GM12878 (cell line): ENCODE data around the gene TBXAS1. TPM values are rescaled to one million over a fixed set of nuclear protein-coding genes. Genes with fewer than 3 reads are reported as not detected.

Source experiments
- ATAC-seq: fragments of 200-7000 bp; cut with Tn5 transposase; 3 replicates; pipeline ENCODE4 v1.9.1; 2020; ENCODE audit warnings: mild to moderate bottlenecking, moderate library complexity
- BruUV-seq: library from RNA; stranded (reverse); fragments of 400-500 nt; replicated peaks from 2 replicates; lab custom pipeline; 2021; lab: Mats Ljungman, UMichigan
- CTCF ChIA-PET: fragments of 300-600 bp; sonication (Branson Sonifier 250); formaldehyde crosslinking; extraction: SDS; loops from one replicate; lab custom pipeline; 2021; ENCODE audit warnings: inconsistent platforms; lab: Yijun Ruan, JAX
- POLR2A ChIA-PET: fragments of 350-600 bp; formaldehyde crosslinking; extraction: SDS; loops from one replicate; lab custom pipeline; 2021; ENCODE audit warnings: inconsistent platforms; lab: Charles Lee
- RAD21 ChIA-PET: fragments of 300-600 bp; sonication (Branson Sonifier 250); formaldehyde crosslinking; loops from one replicate; lab custom pipeline; 2023; ENCODE audit warnings: antibody characterized with exemption; ENCODE audit not compliant: unreplicated experiment; lab: Charles Lee
- SMC1A ChIA-PET: fragments of 300-600 bp; sonication (Branson Sonifier 250); formaldehyde crosslinking; loops from one replicate; lab custom pipeline; 2023; ENCODE audit not compliant: unreplicated experiment, uncharacterized antibody; lab: Charles Lee
- DNase-seq: peaks from one replicate; pipeline ENCODE4 v3.0.0-alpha.2; 2011; ENCODE audit warnings: low read depth, low spot score
- FAIRE-seq: peaks from 3 replicates; lab custom pipeline; 2011; peaks lifted over from hg19 to GRCh38; lab: Jason Lieb, UNC
- H2AFZ ChIP-seq: 2 replicates; pipeline ENCODE4 v1.6.0; 2011; ENCODE audit warnings: low read depth, low read length, control low read depth; ENCODE audit not compliant: control insufficient read depth
- H3K27ac ChIP-seq: 2 replicates; pipeline ENCODE4 v1.5.1; 2011; ENCODE audit warnings: control low read depth; ENCODE audit not compliant: control insufficient read depth, insufficient read depth
- H3K27me3 ChIP-seq, 2 experiments: replicated peaks in 1 of 2; 2 replicates each; pipeline versions ENCODE4 v1.6.0 to v1.6.1; 2011; ENCODE audit warnings: low read length in 1 of 2; ENCODE audit not compliant: control insufficient read depth in 2 of 2, insufficient read depth in 2 of 2
- H3K36me3 ChIP-seq, 2 experiments: 2 replicates each; pipeline ENCODE4 v1.5.1; 2011; ENCODE audit warnings: low read length in 1 of 2; ENCODE audit not compliant: control insufficient read depth in 2 of 2, insufficient read depth in 2 of 2
- H3K4me1 ChIP-seq: 2 replicates; pipeline ENCODE4 v1.6.1; 2011; ENCODE audit warnings: mild to moderate bottlenecking, low read length, moderate library complexity, mixed read lengths; ENCODE audit not compliant: control insufficient read depth, insufficient read depth
- H3K4me2 ChIP-seq: 2 replicates; pipeline ENCODE4 v1.6.0; 2011; ENCODE audit warnings: control low read depth; ENCODE audit not compliant: control insufficient read depth, insufficient read depth
- H3K4me3 ChIP-seq: fragments of 200-600 bp; sonication (generic); 2 replicates; pipeline ENCODE4 v1.5.1; 2016
- H3K79me2 ChIP-seq: 2 replicates; pipeline ENCODE4 v1.6.0; 2011; ENCODE audit warnings: low read length; ENCODE audit not compliant: control insufficient read depth, insufficient read depth
- H3K9ac ChIP-seq: 2 replicates; pipeline ENCODE4 v1.8.0; 2011; ENCODE audit warnings: low read length, control low read depth, mixed read lengths; ENCODE audit not compliant: control insufficient read depth, insufficient read depth
- H3K9me3 ChIP-seq: replicated peaks from 3 replicates; pipeline ENCODE4 v1.5.1; 2011; ENCODE audit warnings: mild to moderate bottlenecking, low read length; ENCODE audit not compliant: control insufficient read depth, insufficient read depth
- H4K20me1 ChIP-seq: 2 replicates; pipeline ENCODE4 v1.6.0; 2011; ENCODE audit not compliant: control insufficient read depth, insufficient read depth
- BCL11A ChIP-seq: IDR thresholded peaks from 2 replicates; pipeline ENCODE4 v1.6.1; 2011; ENCODE audit warnings: low read depth, low read length
- CREB1 ChIP-seq: IDR thresholded peaks from 2 replicates; pipeline ENCODE4 v1.6.1; 2012; ENCODE audit warnings: low read depth, mild to moderate bottlenecking, inconsistent platforms
- POLR2AphosphoS5 ChIP-seq: IDR thresholded peaks from 2 replicates; pipeline ENCODE4 v1.6.1; 2011; ENCODE audit warnings: mild to moderate bottlenecking, low read length, inconsistent platforms
- POU2F2 ChIP-seq: IDR thresholded peaks from 3 replicates; pipeline ENCODE4 v1.6.1; 2011; ENCODE audit warnings: low read depth, mild to moderate bottlenecking, low read length, borderline replicate concordance
- STAT1 ChIP-seq: fragments of 450-650 bp; conservative IDR thresholded peaks from 2 replicates; pipeline ENCODE4 v1.6.1; 2014; ENCODE audit warnings: antibody characterized with exemption, mild to moderate bottlenecking
- TARDBP ChIP-seq: IDR thresholded peaks from 2 replicates; pipeline ENCODE4 v1.6.1; 2016; ENCODE audit warnings: borderline replicate concordance
- TCF3 ChIP-seq: IDR thresholded peaks from 2 replicates; pipeline ENCODE4 v1.6.1; 2012; ENCODE audit warnings: low read depth, mild to moderate bottlenecking, low read length, borderline replicate concordance; ENCODE audit not compliant: insufficient read depth
- WGBS: methylation state at CpG from one replicate; pipeline ENCODE4 v1.1.6; 2016; ENCODE audit warnings: low lambda C conversion rate; ENCODE audit not compliant: insufficient replicate concordance, insufficient coverage; ENCODE audit errors: missing lambda C conversion rate; 5-methylcytosine and 5-hydroxymethylcytosine counted together
- in situ Hi-C: fragments of 300-500 bp; cut with MboI; formaldehyde crosslinking; loops from 9 replicates; pipeline ENCODE4 v1.14.3; 2018; ENCODE audit warnings: mixed read lengths
- intact Hi-C: fragments of 100-400 bp; cut with micrococcal nuclease; formaldehyde crosslinking; loops from one replicate; pipeline ENCODE4 v1.14.2; 2022; ENCODE audit not compliant: unreplicated experiment
- polyA plus RNA-seq, 11 experiments: library from polyadenylated mRNA; depleted of rRNA in 4 of 11; unstranded in 6 of 11; stranded (reverse) in 5 of 11; fragments of >200 nt; fragmentation: Nextera tagmentation in 4 of 11; fragmentation: Illumina TruSeq in 1 of 11; extraction: Ambion mirVana in 4 of 11; extraction: Trizol in 1 of 11; gene quantifications; 1 replicate in 1 of 11; 2 replicates in 10 of 11; pipeline versions ENCODE4 v1.2.1 to v1.2.3, GENCODE V29; 2011 to 2016; ENCODE audit warnings: inconsistent platforms in 2 of 11, missing spikeins in 2 of 11, low read depth in 1 of 11
- total RNA-seq, 4 experiments: library from RNA; depleted of rRNA in 3 of 4; stranded (reverse); fragments of >200 nt in 3 of 4; fragmentation: Illumina TruSeq in 1 of 4; extraction: Trizol in 1 of 4; gene quantifications; 2 replicates each; pipeline versions ENCODE4 v1.2.1 to v1.2.3, GENCODE V29; 2013 to 2021
- TF ChIP-seq, protein P1 (sequence below): IDR thresholded peaks from 2 replicates; pipeline ENCODE4 v1.6.1; 2012; ENCODE audit warnings: low read depth, low read length, improper control_type of control experiment
- TF ChIP-seq, protein P2 (sequence below): IDR thresholded peaks from 2 replicates; pipeline ENCODE4 v1.6.1; 2012; ENCODE audit warnings: mild to moderate bottlenecking, low read depth, low read length

Gene TBXAS1
- total and polyA plus RNA-seq, 10 of the 15 experiments (the other 5 are each of a cell fraction or from before 2014, with no cell fraction given), result 1.5 to 32.7 (median 16.3) TPM

DNA sequence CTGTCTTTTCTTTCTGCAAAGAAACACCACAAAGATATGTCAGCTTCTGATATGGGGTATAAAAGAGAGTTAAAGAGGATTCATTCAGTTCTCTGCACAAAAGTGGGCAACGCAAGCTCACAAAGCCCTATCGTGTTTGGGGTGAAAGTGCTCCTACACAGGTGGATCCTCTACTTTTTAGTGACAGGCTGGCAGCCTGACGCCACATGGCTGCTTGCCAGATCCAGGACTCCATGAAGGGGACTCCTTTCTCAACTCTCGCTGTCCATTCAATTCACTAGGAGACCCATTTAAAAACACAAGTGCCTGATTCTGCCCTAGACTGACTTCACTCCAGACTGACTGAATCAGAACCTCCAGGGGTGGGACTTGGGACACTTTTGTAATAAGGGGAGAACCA is 225.7 kb downstream of the TBXAS1 start:
- ATAC-seq, result no peak
- ChIA-PET CTCF (interaction anchor here (0.9 to 1.3 kb wide), 4 partner anchors 8 to 31 kb away, joined by 3 read pairs; partner anchors contain the start of gene PARP12), SMC1A (interaction anchor here (0.6 to 1.5 kb wide), 2 partner anchors 10 to 290 kb away, joined by 3 read pairs; no protein-coding TSS in a partner anchor), RAD21 (interaction anchor here (1.0 kb wide), 1 partner anchor 8 kb away, joined by 6 read pairs; the partner anchor contains the start of gene PARP12), POLR2A (interaction anchor here (1.0 kb wide), 1 partner anchor 31 kb away, joined by 3 read pairs; no protein-coding TSS in a partner anchor)
- Histone ChIP-seq H4K20me1 (peaks cover 4% of the 10 kb centered on the region; the same call in 1 of the 2 replicates), H3K27me3 (no peaks in the 10 kb centered on the region), H3K9me3 (no peaks in the 10 kb centered on the region), H3K79me2 (no peaks in the 10 kb centered on the region), H3K4me3 (no peak overlapping the region), H3K9ac (no peak overlapping the region), H2AFZ (no peak overlapping the region), H3K4me1 (peaks cover 17% of the 10 kb centered on the region), H3K27ac (no peak overlapping the region), H3K4me2 (peak overlapping the region; percentile 59), H3K36me3 (no peaks in the 10 kb centered on the region; a peak in 1 of 4 replicates)
- intact Hi-C loops, result no loop called here
- in situ Hi-C loops, result loop anchor here (10.0 kb wide), 1 partner anchor 940 kb away; no protein-coding TSS in a partner anchor
- FAIRE-seq, result no peak
- DNase-seq, result no peak
- TF ChIP-seq, protein P1, sequence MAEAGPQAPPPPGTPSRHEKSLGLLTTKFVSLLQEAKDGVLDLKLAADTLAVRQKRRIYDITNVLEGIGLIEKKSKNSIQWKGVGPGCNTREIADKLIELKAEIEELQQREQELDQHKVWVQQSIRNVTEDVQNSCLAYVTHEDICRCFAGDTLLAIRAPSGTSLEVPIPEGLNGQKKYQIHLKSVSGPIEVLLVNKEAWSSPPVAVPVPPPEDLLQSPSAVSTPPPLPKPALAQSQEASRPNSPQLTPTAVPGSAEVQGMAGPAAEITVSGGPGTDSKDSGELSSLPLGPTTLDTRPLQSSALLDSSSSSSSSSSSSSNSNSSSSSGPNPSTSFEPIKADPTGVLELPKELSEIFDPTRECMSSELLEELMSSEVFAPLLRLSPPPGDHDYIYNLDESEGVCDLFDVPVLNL, result no peak
- WGBS, result 97% methylated on average over 4 of the region's 4 CpGs
- no TSS peak for BruUV-seq

DNA sequence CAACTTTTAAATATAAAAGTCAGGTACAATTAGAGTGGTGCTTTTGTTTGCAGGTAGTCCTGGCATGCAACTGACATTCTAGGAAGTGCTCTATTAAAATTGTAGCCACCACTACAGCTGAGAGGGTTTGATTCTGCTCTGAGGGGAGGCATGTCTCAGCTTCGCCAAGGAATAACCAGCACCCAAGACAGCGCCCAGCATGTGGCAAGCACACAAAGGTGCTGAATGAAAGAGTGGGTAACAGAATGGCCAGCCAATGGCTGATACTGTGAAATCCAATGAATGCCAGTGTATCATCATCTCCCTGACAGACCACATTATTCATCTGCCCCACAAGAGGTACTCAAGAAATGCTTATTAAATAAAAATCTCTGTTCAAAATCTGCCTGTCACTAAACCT is 226.8 kb downstream of the TBXAS1 start:
- H3K4me2 ChIP-seq, result no peak overlapping the region
- no peak overlapping the region for H3K9ac ChIP-seq
- no peak overlapping the region for H2AFZ ChIP-seq
- CTCF ChIA-PET, result no interaction called here
- H3K27ac ChIP-seq, result no peak overlapping the region
- FAIRE-seq (no peak), DNase-seq (no peak), ATAC-seq (no peak)
- peaks cover 4% of the 10 kb centered on the region; the same call in 1 of the 2 replicates for H4K20me1 ChIP-seq
- RAD21 ChIA-PET, result no interaction called here
- no peaks in the 10 kb centered on the region; a peak in 1 of 4 replicates for H3K36me3 ChIP-seq
- BruUV-seq, result no TSS peak
- WGBS, result 100% methylated on average over 2 of the region's 2 CpGs
- peaks cover 2% of the 10 kb centered on the region; the same call in 1 of the 2 replicates for H3K79me2 ChIP-seq
- SMC1A ChIA-PET, result no interaction called here
- H3K9me3 ChIP-seq, result no peaks in the 10 kb centered on the region
- in situ Hi-C loops, result loop anchor here (10.0 kb wide), 1 partner anchor 941 kb away; no protein-coding TSS in a partner anchor
- intact Hi-C loops, result no loop called here
- peaks cover 23% of the 10 kb centered on the region for H3K4me1 ChIP-seq
- POLR2A ChIA-PET, result no interaction called here
- no peak overlapping the region for H3K4me3 ChIP-seq
- H3K27me3 ChIP-seq, result no peaks in the 10 kb centered on the region
- TF ChIP-seq CREB1 (no peak), TARDBP (no peak), BCL11A (no peak), TCF3 (no peak), POU2F2 (no peak), STAT1 (no peak), POLR2AphosphoS5 (no peak)
- TF ChIP-seq, protein P2, sequence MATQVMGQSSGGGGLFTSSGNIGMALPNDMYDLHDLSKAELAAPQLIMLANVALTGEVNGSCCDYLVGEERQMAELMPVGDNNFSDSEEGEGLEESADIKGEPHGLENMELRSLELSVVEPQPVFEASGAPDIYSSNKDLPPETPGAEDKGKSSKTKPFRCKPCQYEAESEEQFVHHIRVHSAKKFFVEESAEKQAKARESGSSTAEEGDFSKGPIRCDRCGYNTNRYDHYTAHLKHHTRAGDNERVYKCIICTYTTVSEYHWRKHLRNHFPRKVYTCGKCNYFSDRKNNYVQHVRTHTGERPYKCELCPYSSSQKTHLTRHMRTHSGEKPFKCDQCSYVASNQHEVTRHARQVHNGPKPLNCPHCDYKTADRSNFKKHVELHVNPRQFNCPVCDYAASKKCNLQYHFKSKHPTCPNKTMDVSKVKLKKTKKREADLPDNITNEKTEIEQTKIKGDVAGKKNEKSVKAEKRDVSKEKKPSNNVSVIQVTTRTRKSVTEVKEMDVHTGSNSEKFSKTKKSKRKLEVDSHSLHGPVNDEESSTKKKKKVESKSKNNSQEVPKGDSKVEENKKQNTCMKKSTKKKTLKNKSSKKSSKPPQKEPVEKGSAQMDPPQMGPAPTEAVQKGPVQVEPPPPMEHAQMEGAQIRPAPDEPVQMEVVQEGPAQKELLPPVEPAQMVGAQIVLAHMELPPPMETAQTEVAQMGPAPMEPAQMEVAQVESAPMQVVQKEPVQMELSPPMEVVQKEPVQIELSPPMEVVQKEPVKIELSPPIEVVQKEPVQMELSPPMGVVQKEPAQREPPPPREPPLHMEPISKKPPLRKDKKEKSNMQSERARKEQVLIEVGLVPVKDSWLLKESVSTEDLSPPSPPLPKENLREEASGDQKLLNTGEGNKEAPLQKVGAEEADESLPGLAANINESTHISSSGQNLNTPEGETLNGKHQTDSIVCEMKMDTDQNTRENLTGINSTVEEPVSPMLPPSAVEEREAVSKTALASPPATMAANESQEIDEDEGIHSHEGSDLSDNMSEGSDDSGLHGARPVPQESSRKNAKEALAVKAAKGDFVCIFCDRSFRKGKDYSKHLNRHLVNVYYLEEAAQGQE, result no peak
